Calu3 (cell line): ENCODE data around the gene AGT. TPM values are rescaled to one million over a fixed set of nuclear protein-coding genes. Genes with fewer than 3 reads are reported as not detected.
"Not testable (repeated sequence)": the region's sequence is repeated elsewhere in the genome, so short reads cannot be mapped to it uniquely, and the experiment has no call there.

Experiments used
- BruUV-seq: library from RNA; stranded (reverse); fragments of 400-500 nt; replicated peaks from 2 replicates; lab custom pipeline; 2021; lab: Mats Ljungman, UMichigan
- CTCF ChIA-PET: fragments of 300-600 bp; sonication (Branson Sonifier 250); formaldehyde crosslinking; loops from one replicate; lab custom pipeline; 2022; ENCODE audit warnings: antibody characterized with exemption; lab: Charles Lee
- DNase-seq: peaks from one replicate; pipeline ENCODE4 v3.0.0; 2022
- H3K27ac Mint-ChIP-seq: one replicate; pipeline ENCODE4 v1.8.0; 2022; ENCODE audit warnings: mixed read lengths; ENCODE audit not compliant: unreplicated experiment
- H3K27me3 Mint-ChIP-seq: one replicate; pipeline ENCODE4 v1.8.0; 2022; ENCODE audit warnings: mixed read lengths; ENCODE audit not compliant: unreplicated experiment
- H3K36me3 Mint-ChIP-seq: one replicate; pipeline ENCODE4 v1.8.0; 2022; ENCODE audit warnings: mild to moderate bottlenecking, moderate library complexity, mixed read lengths; ENCODE audit not compliant: insufficient read depth, unreplicated experiment
- H3K4me1 Mint-ChIP-seq: one replicate; pipeline ENCODE4 v1.8.0; 2022; ENCODE audit warnings: mild to moderate bottlenecking, low read depth, mixed read lengths; ENCODE audit not compliant: unreplicated experiment
- H3K4me3 Mint-ChIP-seq: one replicate; pipeline ENCODE4 v1.8.0; 2022; ENCODE audit warnings: mild to moderate bottlenecking, low read depth, moderate library complexity, mixed read lengths; ENCODE audit not compliant: unreplicated experiment
- H3K9me3 Mint-ChIP-seq: one replicate; pipeline ENCODE4 v1.8.0; 2022; ENCODE audit warnings: low read depth, mixed read lengths; ENCODE audit not compliant: unreplicated experiment
- CTCF ChIP-seq: fragments of 200-600 bp; IDR thresholded peaks from one replicate; pipeline ENCODE4 v1.8.0; 2022; ENCODE audit warnings: antibody characterized with exemption; ENCODE audit not compliant: unreplicated experiment
- intact Hi-C: fragments of 100-400 bp; cut with micrococcal nuclease; formaldehyde crosslinking; loops from one replicate; pipeline ENCODE4 v1.10.0; 2022; ENCODE audit not compliant: unreplicated experiment
- total RNA-seq: library from RNA; stranded (reverse); gene quantifications from 2 replicates; pipeline ENCODE4 v1.2.3, GENCODE V29; 2022

Gene AGT
- total RNA-seq, 1 experiment from 2014 or later = 27.5 TPM

- intact Hi-C loops = no loop called here
- DNase-seq = no peak
- Mint-ChIP-seq H3K36me3 (peaks cover 15% of the 10 kb centered on the region), H3K27ac (no peak overlapping the region), H3K4me1 (peaks cover 36% of the 10 kb centered on the region), H3K9me3 (peaks cover 5% of the 10 kb centered on the region), H3K4me3 (no peak overlapping the region), H3K27me3 (no peaks in the 10 kb centered on the region)
- CTCF ChIA-PET = interaction anchor here (0.9 kb wide), 1 partner anchor 14 kb away, joined by 3 read pairs; no protein-coding TSS in a partner anchor
- no TSS peak for BruUV-seq
- no peak for TF ChIP-seq CTCF
Observed at GRCh38 chr1:230717251-230717650, 3.3 kb upstream of the AGT start.

- H3K9me3 Mint-ChIP-seq, H3K27ac Mint-ChIP-seq, H3K27me3 Mint-ChIP-seq, DNase-seq, intact Hi-C loops, CTCF ChIA-PET, BruUV-seq, H3K4me3 Mint-ChIP-seq: not testable (repeated sequence)
- peaks cover 15% of the 10 kb centered on the region for H3K36me3 Mint-ChIP-seq
- H3K4me1 Mint-ChIP-seq = peaks cover 42% of the 10 kb centered on the region
Observed at GRCh38 chr1:230716453-230716852, 2.5 kb upstream of the AGT start.

GRCh38 chr1:230715510-230715909, 1.6 kb upstream of the AGT start:
- Mint-ChIP-seq H3K9me3 (peaks cover 3% of the 10 kb centered on the region), H3K4me1 (peaks cover 42% of the 10 kb centered on the region), H3K27me3 (no peaks in the 10 kb centered on the region), H3K4me3 (no peak overlapping the region), H3K36me3 (peaks cover 10% of the 10 kb centered on the region), H3K27ac (no peak overlapping the region)
- no TSS peak for BruUV-seq
- CTCF ChIA-PET = interaction anchor here (2.0 kb wide), 1 partner anchor 57 kb away, joined by 8 read pairs; no protein-coding TSS in a partner anchor
- no peak for TF ChIP-seq CTCF
- intact Hi-C loops = loop anchor here (2.0 kb wide), 1 partner anchor 57 kb away; no protein-coding TSS in a partner anchor
- no peak for DNase-seq

- peaks cover 50% of the 10 kb centered on the region for H3K4me1 Mint-ChIP-seq
- peaks cover 14% of the 10 kb centered on the region for H3K36me3 Mint-ChIP-seq
- DNase-seq = no peak
- H3K4me3 Mint-ChIP-seq = peak overlapping the region; percentile 66
- TSS peak; percentile 78 for BruUV-seq
- H3K9me3 Mint-ChIP-seq = peaks cover 3% of the 10 kb centered on the region
- TF ChIP-seq CTCF = no peak
- intact Hi-C loops = no loop called here
- H3K27me3 Mint-ChIP-seq = no peaks in the 10 kb centered on the region
- peak overlapping the region; percentile 63 for H3K27ac Mint-ChIP-seq
- CTCF ChIA-PET = interaction anchor here (0.6 to 2.0 kb wide), 6 partner anchors 10 to 403 kb away, joined by 3 to 8 read pairs (median 4); partner anchors contain the start of gene COG2
Observed at GRCh38 chr1:230713547-230713914, 391 bp downstream of the AGT start.

GRCh38 chr1:230713138-230713537, 784 bp downstream of the AGT start:
- no TSS peak for BruUV-seq
- CTCF ChIA-PET = interaction anchor here (1.0 to 2.0 kb wide), 2 partner anchors 10 to 71 kb away, joined by 3 to 7 read pairs; partner anchors contain the start of gene COG2

More at GRCh38 chr1:230713138-230713537, 784 bp downstream of the AGT start:
- DNase-seq = no peak
- Mint-ChIP-seq H3K36me3 (peaks cover 16% of the 10 kb centered on the region), H3K4me1 (peaks cover 54% of the 10 kb centered on the region), H3K27me3 (no peaks in the 10 kb centered on the region), H3K9me3 (peaks cover 3% of the 10 kb centered on the region), H3K27ac (no peak overlapping the region), H3K4me3 (peak overlapping the region; percentile 66)
- intact Hi-C loops = no loop called here
- no peak for TF ChIP-seq CTCF
